OCI-LY7 (cell line): ENCODE data around the gene LIPF.

ENCODE experiments used
- CTCF ChIP-seq: fragments of 200-600 bp; sonication (generic); conservative IDR thresholded peaks from 2 replicates; pipeline ENCODE4 v1.5.1; 2014; ENCODE audit warnings: mild to moderate bottlenecking, antibody characterized with exemption, low read length, moderate library complexity, mixed read lengths
- EZH2phosphoT487 ChIP-seq: fragments of 200-600 bp; sonication (generic); IDR thresholded peaks from 2 replicates; pipeline ENCODE4 v1.6.1; 2018; ENCODE audit warnings: low read depth, borderline replicate concordance, mild to moderate bottlenecking, mixed run types, antibody characterized with exemption, low read length, moderate library complexity, mixed read lengths

- TF ChIP-seq CTCF (no peak), EZH2phosphoT487 (no peak)
Observed at GRCh38 chr10:88642963-88643362, 21.3 kb upstream of the LIPF start.
